Measurements from ENCODE around the gene MYOD1.

Gene MYOD1

GRCh38 chr11:17718015-17718414 is 1.4 kb upstream of the MYOD1 start:
- H3K4me3 ChIP-seq (ENCODE audit: low read length), result no peak overlapping the region
- no peak for TF ChIP-seq ZNF274 (IDR thresholded peaks at IDR 0.05; ENCODE audit: low read depth, low read length)

- H3K4me3 ChIP-seq (ENCODE audit: low read length), result no peak overlapping the region
- no peak for TF ChIP-seq ZNF274 (IDR thresholded peaks at IDR 0.05; ENCODE audit: low read depth, low read length)
Observed at GRCh38 chr11:17718510-17718962, 835 bp upstream of the MYOD1 start.

DNA sequence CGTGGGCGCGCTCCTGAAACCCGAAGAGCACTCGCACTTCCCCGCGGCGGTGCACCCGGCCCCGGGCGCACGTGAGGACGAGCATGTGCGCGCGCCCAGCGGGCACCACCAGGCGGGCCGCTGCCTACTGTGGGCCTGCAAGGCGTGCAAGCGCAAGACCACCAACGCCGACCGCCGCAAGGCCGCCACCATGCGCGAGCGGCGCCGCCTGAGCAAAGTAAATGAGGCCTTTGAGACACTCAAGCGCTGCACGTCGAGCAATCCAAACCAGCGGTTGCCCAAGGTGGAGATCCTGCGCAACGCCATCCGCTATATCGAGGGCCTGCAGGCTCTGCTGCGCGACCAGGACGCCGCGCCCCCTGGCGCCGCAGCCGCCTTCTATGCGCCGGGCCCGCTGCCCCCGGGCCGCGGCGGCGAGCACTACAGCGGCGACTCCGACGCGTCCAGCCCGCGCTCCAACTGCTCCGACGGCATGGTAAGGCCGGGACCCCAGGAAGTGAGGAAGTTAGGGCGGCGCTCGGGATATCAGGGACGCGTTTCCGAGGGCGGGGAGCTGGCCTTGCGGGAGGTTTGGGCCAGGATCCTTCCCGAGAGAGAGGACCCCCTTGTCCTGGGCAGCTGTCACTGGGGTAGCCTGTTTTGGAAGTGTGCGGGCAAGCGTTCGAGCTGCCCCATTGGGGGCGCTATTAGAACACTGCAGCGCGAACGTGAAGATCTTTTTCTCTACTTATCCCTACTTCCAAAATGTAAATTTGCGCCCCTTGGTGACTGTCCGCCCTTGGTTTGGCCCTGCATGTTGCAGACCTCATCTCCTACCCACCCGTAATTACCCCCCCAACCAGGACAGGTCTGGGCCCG is 796 bp downstream of the MYOD1 start:
- TF ChIP-seq ZNF274 (IDR thresholded peaks at IDR 0.05; ENCODE audit: low read depth, low read length), result no peak
- H3K4me3 ChIP-seq (ENCODE audit: low read length), result no peak overlapping the region

- no peak overlapping the region for H3K4me3 ChIP-seq (ENCODE audit: low read length)
- no peak for TF ChIP-seq ZNF274 (IDR thresholded peaks at IDR 0.05; ENCODE audit: low read depth, low read length)
Observed at GRCh38 chr11:17720796-17721171, 1.4 kb downstream of the MYOD1 start.

- no peak overlapping the region for H3K4me3 ChIP-seq (ENCODE audit: low read length)
Observed at GRCh38 chr11:17721242-17721999, 2.0 kb downstream of the MYOD1 start.

DNA sequence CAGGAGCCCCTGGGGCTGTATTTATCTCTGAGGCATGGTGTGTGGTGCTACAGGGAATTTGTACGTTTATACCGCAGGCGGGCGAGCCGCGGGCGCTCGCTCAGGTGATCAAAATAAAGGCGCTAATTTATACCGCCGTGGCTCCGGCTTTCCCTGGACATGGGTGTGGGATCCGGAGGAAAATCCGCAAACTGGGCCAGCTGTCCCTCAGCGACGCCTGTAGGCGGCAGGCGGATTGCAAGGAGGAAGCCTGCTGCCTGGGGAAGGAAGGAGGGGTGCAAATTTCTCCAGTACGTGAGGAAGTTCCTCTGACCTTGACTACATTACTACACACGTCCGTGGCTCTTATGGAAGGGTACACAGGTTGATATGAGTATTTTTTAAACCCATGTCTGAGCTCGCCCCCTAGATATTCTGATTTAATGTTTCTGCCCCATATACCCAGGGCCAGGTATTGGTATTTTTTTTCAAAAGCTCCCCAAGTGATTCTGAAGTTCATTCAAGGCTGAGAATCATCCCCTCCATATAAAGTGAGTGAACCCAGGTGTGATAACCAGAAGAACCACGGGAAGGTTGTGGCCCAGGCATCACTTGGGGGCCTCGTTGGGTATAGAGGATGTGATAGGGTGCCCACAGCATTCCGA is 2.8 kb downstream of the MYOD1 start:
- H3K4me3 ChIP-seq (ENCODE audit: low read length), result no peak overlapping the region
- TF ChIP-seq ZNF274 (IDR thresholded peaks at IDR 0.05; ENCODE audit: low read depth, low read length), result no peak

More at GRCh38 chr11:17721242-17721999, 2.0 kb downstream of the MYOD1 start:
- TF ChIP-seq ZNF274 (IDR thresholded peaks at IDR 0.05; ENCODE audit: low read depth, low read length), result no peak

DNA sequence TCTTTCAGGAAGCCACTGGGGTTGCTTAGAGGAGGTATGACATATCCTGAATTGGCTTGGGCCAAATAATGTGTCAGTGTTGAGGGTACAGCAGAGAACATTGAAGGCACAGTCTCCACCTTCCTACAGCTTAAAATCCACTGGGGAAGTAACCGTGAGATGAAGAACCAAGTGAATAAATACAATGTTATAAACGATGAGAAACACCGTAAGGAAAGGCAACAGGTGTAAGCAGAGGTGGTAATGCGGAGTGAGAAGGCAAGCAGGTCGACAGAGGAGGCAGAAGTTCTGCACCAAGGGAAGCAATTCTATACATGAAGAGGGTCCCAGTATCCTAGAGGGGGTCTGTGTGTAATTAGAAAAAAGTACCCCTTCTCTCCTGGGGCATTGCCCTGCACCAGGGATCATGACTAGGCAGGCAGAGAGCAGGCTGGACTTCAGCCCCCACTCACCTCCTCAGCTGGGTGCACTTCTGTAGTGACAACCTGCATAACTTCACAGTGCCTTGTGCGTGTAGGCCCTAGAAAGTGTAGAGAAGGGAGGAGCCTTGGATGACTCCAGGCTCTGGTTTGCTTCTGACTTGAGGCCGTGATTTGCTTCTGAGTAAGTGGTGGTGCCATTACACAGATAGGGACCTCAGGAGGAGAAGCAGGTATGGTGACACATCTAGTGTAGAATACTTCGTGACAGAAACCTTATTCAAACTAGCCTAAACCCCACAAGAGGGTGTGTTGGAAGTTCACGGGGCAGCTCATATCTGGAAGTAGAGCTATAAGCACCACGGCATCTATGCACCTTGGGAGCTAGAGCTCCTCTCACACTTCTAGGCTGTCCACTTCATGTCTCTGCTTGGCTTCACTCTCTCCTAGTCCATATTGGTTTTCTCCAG is 4.9 kb downstream of the MYOD1 start:
- no peak overlapping the region for H3K4me3 ChIP-seq (ENCODE audit: low read length)
- no peak for TF ChIP-seq ZNF274 (IDR thresholded peaks at IDR 0.05; ENCODE audit: low read depth, low read length)

- H3K4me3 ChIP-seq (ENCODE audit: low read length), result no peak overlapping the region
- TF ChIP-seq ZNF274 (IDR thresholded peaks at IDR 0.05; ENCODE audit: low read depth, low read length), result no peak
Observed at GRCh38 chr11:17725174-17725573, 5.8 kb downstream of the MYOD1 start.

DNA sequence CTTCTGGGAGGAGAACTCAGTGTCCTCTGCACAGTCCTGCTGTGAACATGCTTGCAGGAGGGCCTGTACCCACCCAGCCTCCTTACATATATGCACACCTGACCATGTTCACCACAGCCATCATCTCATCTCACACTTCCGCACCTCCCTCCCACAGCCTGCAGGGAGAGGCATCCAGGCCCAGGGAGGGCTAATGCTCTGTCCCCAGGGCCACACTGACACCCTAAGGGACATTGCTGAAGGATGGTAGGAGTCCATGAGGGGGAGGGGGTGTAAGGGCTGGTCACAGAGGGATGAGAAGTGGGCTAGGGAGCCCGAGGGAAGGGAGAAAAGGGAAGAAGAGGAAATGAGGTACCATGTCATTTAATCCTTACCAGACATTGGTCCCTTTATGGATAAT is 10.8 kb downstream of the MYOD1 start:
- no peak overlapping the region for H3K4me3 ChIP-seq (ENCODE audit: low read length)
- TF ChIP-seq ZNF274 (IDR thresholded peaks at IDR 0.05; ENCODE audit: low read depth, low read length), result no peak

GRCh38 chr11:17730608-17731462 is 11.5 kb downstream of the MYOD1 start:
- no peak overlapping the region for H3K4me3 ChIP-seq (ENCODE audit: low read length)
- TF ChIP-seq ZNF274 (IDR thresholded peaks at IDR 0.05; ENCODE audit: low read depth, low read length), result no peak

DNA sequence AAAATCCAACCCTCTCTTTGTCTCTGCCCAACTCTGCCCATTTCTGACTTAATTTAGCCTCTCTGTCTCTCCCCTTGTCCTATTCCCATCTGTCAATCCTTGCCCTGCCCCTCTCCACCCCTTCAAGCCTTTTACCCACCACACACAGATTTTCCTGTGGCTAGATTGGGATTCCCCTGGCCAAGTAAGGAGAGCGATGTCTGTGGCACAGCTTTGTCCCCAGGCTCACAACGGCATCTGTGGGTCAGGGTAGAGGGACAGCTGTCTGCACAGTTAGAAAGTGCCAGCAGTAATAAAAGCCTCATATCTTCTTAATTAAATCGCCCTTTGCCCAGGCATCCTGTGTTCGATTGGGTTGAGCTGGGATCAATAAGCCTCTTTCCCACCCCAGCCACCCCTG is 13.9 kb downstream of the MYOD1 start:
- H3K4me3 ChIP-seq (ENCODE audit: low read length), result no peak overlapping the region
- no peak for TF ChIP-seq ZNF274 (IDR thresholded peaks at IDR 0.05; ENCODE audit: low read depth, low read length)

- H3K4me3 ChIP-seq (ENCODE audit: low read length), result no peak within 1 kb of the TSS; the same call in 1 of the 2 replicates
- no peak for TF ChIP-seq ZNF274 (IDR thresholded peaks at IDR 0.05; ENCODE audit: low read depth, low read length)
Observed at GRCh38 chr11:17734418-17734911, 15.1 kb downstream of the MYOD1 start, which contains the start of gene KCNC1. TSS of gene KCNC1 (plus strand) at chr11:17734781. CDS start at chr11:17736003, 1,222 bp downstream.

Measured in GM08714 (cell line).